ENCODE measurements around the gene SCN11A.

The SCN11A gene

DNA sequence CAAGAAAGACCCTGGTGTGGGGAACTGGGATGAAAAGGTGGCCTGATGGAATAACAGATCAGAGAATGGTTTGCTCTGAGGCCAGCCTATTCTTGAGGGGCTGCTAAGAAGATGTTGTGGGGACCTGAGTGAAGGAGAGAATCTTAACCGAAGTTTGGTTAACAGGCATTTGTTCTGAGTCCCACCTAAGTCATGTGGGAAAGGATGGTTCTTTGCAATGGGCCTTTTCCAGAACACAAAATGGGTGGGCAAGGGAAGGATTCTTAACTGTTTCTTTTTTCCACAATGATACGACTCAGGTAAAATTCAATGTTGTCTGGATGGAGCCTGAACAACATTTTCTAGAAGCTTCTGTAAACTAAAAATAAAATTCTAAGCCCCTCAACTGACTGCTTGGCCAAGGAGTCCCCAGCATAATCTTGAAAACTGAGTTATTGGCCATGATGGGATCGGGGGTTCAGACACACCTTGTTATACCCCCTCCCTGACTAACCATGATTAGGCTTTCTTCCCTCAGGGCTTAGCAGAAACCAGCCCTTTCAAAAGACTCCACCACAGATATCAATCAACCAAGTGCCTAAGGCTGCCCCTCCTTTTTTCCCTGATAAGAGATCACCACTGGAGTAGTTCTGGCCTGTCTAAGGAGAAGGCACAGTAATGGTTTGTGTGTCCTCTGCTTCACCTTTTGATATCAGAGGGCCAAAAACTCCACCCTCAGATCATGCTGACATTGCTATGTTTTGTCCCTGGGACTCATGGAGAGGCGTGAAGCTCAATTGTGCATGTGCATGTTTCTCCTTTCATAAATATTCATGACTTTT, 30.1 kb downstream of the SCN11A start:
- no peak for DNase-seq (ENCODE audit: low read depth, low spot score)
- no peaks in the 10 kb centered on the region for H3K9me3 ChIP-seq (ENCODE audit: insufficient read depth, low read length)
- no peak overlapping the region for H3K4me3 ChIP-seq (ENCODE audit: insufficient read length, low read depth)

DNA sequence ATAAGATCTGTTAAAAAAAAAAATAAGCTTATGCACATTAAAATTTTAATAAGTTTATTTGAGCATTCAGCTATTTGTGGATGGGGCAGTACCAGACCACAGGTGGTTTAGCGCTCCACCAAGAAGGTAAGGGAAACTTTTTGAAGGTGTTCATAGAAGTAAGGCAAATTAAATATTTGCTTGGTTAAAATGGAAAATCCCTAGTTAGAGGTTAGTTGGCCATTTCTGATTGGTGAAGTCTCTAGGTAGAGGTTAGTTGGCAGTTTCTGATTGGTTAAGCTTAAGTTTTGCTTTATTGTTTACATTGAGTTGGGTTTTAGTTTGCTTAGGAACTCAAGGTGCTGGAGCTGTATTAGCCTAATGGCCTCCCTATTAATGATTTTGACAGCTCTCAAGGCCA, 30.7 kb downstream of the SCN11A start:
- H3K27me3 ChIP-seq (ENCODE audit: insufficient read depth, insufficient read length), result no peaks in the 10 kb centered on the region
- no peak overlapping the region for H3K4me3 ChIP-seq (ENCODE audit: insufficient read length, low read depth)
- TF ChIP-seq SUZ12 (IDR thresholded peaks at IDR 0.05; ENCODE audit: extremely low read depth, insufficient read depth, insufficient read length) (no peak), ZNF274 (IDR thresholded peaks at IDR 0.05; ENCODE audit: low read depth, low read length) (no peak), YY1 (IDR thresholded peaks at IDR 0.05; ENCODE audit: insufficient read depth, insufficient read length) (no peak)
- no peak overlapping the region for H3K9ac ChIP-seq (ENCODE audit: insufficient read length, low read depth)
- no peaks in the 10 kb centered on the region for H3K4me1 ChIP-seq (ENCODE audit: insufficient read depth, insufficient read length)
- no peaks in the 10 kb centered on the region for H3K9me3 ChIP-seq (ENCODE audit: insufficient read depth, low read length)
- DNase-seq (ENCODE audit: low read depth, low spot score), result no peak
- H3K36me3 ChIP-seq (ENCODE audit: insufficient read depth, insufficient read length, low read length), result no peaks in the 10 kb centered on the region

More for the DNA sequence above, 30.1 kb downstream of the SCN11A start:
- H3K36me3 ChIP-seq (ENCODE audit: insufficient read depth, insufficient read length, low read length), result no peaks in the 10 kb centered on the region
- TF ChIP-seq SUZ12 (IDR thresholded peaks at IDR 0.05; ENCODE audit: extremely low read depth, insufficient read depth, insufficient read length) (no peak), ZNF274 (IDR thresholded peaks at IDR 0.05; ENCODE audit: low read depth, low read length) (no peak), YY1 (IDR thresholded peaks at IDR 0.05; ENCODE audit: insufficient read depth, insufficient read length) (no peak)
- no peaks in the 10 kb centered on the region for H3K4me1 ChIP-seq (ENCODE audit: insufficient read depth, insufficient read length)
- H3K9ac ChIP-seq (ENCODE audit: insufficient read length, low read depth), result no peak overlapping the region
- H3K27me3 ChIP-seq (ENCODE audit: insufficient read depth, insufficient read length), result no peaks in the 10 kb centered on the region

DNA sequence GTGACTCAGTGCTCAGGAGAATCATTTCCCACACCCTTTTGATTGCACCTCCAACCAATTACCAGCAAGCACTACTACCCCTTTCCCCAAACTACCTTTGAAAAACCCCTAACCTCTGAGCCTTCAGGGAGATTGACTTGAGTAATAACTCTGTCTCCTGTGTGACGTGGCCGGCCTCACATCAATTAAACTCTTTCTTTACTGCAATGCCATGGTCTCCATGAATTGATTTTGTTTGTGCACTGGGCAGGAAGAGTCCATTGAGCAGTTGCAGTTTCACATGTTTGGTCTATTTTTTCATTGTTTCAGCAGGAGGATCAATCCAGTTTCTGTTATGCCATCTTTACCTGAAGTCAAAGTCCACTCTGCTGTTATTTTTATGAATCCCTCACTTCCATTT, 32.4 kb downstream of the SCN11A start:
- H3K9me3 ChIP-seq (ENCODE audit: insufficient read depth, low read length), result no peaks in the 10 kb centered on the region
- no peaks in the 10 kb centered on the region for H3K36me3 ChIP-seq (ENCODE audit: insufficient read depth, insufficient read length, low read length)
- H3K4me3 ChIP-seq (ENCODE audit: insufficient read length, low read depth), result no peak overlapping the region
- DNase-seq (ENCODE audit: low read depth, low spot score), result no peak
- no peaks in the 10 kb centered on the region for H3K27me3 ChIP-seq (ENCODE audit: insufficient read depth, insufficient read length)
- TF ChIP-seq ZNF274 (IDR thresholded peaks at IDR 0.05; ENCODE audit: low read depth, low read length) (no peak), YY1 (IDR thresholded peaks at IDR 0.05; ENCODE audit: insufficient read depth, insufficient read length) (no peak), SUZ12 (IDR thresholded peaks at IDR 0.05; ENCODE audit: extremely low read depth, insufficient read depth, insufficient read length) (no peak)
- H3K4me1 ChIP-seq (ENCODE audit: insufficient read depth, insufficient read length), result no peaks in the 10 kb centered on the region
- H3K9ac ChIP-seq (ENCODE audit: insufficient read length, low read depth), result no peak overlapping the region

DNA sequence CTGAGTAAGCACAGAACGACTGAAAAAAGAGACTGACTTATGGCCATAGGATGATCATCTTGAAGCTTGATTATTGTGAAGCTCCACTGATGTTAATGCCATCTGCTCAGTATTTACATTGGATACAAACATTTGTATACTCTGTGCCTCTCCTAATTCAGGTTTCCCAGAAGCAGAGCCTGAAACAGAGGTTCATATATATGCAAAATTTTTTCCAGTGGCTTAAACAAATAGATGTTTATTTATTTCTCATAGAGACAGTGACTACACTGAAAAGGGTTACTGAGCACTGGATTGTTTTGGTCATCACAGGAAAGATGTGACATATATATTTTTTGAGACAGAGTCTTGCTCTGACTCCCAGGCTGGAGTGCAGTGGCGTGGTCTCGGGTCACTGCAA, 36.3 kb downstream of the SCN11A start:
- H3K4me3 ChIP-seq (ENCODE audit: insufficient read length, low read depth), result no peak overlapping the region
- H3K9ac ChIP-seq (ENCODE audit: insufficient read length, low read depth), result no peak overlapping the region
- DNase-seq (ENCODE audit: low read depth, low spot score), result no peak
- H3K4me1 ChIP-seq (ENCODE audit: insufficient read depth, insufficient read length), result peaks cover 2% of the 10 kb centered on the region
- no peak for TF ChIP-seq SUZ12 (IDR thresholded peaks at IDR 0.05; ENCODE audit: extremely low read depth, insufficient read depth, insufficient read length)
- no peak for TF ChIP-seq YY1 (IDR thresholded peaks at IDR 0.05; ENCODE audit: insufficient read depth, insufficient read length)
- no peak for TF ChIP-seq ZNF274 (IDR thresholded peaks at IDR 0.05; ENCODE audit: low read depth, low read length)
- no peaks in the 10 kb centered on the region for H3K27me3 ChIP-seq (ENCODE audit: insufficient read depth, insufficient read length)
- H3K36me3 ChIP-seq (ENCODE audit: insufficient read depth, insufficient read length, low read length), result no peaks in the 10 kb centered on the region
- no peaks in the 10 kb centered on the region; the same call in 1 of the 2 replicates for H3K9me3 ChIP-seq (ENCODE audit: insufficient read depth, low read length)

DNA sequence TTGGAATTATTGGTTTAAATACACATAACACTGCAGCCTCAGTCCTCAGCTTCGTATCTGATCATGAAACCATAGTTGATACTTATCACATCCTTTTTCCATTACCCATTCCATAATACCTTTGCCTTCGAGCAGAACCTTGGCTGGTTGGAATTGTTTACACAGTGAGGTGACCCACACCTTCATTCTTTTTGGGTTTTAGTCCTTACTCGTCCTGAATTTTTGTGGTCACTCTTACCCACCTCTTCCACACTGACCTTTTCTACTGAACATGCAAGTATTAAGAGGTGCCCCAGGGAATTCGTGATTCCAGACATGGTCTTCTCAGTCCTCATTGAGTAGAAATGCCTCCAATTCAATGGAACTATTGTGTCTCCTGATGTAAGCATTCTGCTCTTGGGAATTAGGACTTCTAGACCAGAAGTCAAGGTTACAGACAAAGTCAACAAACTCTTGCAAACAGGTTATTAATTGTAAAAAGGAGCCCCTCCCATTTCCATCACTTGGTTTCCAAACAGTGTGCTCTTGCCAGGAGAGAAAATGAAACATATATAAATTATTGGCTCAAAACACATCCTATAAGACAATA, 37.7 kb downstream of the SCN11A start:
- H3K9me3 ChIP-seq (ENCODE audit: insufficient read depth, low read length), result peaks cover 12% of the 10 kb centered on the region
- TF ChIP-seq ZNF274 (IDR thresholded peaks at IDR 0.05; ENCODE audit: low read depth, low read length) (no peak), SUZ12 (IDR thresholded peaks at IDR 0.05; ENCODE audit: extremely low read depth, insufficient read depth, insufficient read length) (no peak), YY1 (IDR thresholded peaks at IDR 0.05; ENCODE audit: insufficient read depth, insufficient read length) (no peak)
- H3K9ac ChIP-seq (ENCODE audit: insufficient read length, low read depth), result no peak overlapping the region
- no peak overlapping the region for H3K4me3 ChIP-seq (ENCODE audit: insufficient read length, low read depth)
- H3K4me1 ChIP-seq (ENCODE audit: insufficient read depth, insufficient read length), result peaks cover 2% of the 10 kb centered on the region
- no peaks in the 10 kb centered on the region for H3K36me3 ChIP-seq (ENCODE audit: insufficient read depth, insufficient read length, low read length)
- no peak for DNase-seq (ENCODE audit: low read depth, low spot score)
- no peaks in the 10 kb centered on the region for H3K27me3 ChIP-seq (ENCODE audit: insufficient read depth, insufficient read length)

DNA sequence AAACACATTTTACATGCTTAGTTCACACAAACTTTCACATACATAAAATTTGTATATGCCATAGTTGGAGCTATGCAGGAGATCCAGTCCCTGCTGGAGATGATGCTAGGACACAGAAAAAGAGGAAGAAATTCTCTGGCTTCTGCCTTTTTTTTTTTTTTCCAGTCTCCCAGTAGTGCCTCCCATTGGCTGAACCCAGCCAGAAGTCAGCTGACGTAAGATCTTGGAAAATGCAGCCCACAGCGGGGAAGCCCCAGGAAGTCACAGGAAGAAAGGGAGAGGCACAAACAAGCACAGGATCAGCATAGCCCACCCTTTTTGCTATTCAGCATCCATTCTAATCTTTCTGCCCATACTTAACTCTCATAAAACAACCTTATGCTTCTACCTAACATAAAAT, 38.5 kb downstream of the SCN11A start:
- TF ChIP-seq YY1 (IDR thresholded peaks at IDR 0.05; ENCODE audit: insufficient read depth, insufficient read length) (no peak), SUZ12 (IDR thresholded peaks at IDR 0.05; ENCODE audit: extremely low read depth, insufficient read depth, insufficient read length) (no peak), ZNF274 (IDR thresholded peaks at IDR 0.05; ENCODE audit: low read depth, low read length) (no peak)
- Histone ChIP-seq H3K4me3 (ENCODE audit: insufficient read length, low read depth) (no peak overlapping the region), H3K9ac (ENCODE audit: insufficient read length, low read depth) (no peak overlapping the region), H3K4me1 (ENCODE audit: insufficient read depth, insufficient read length) (peaks cover 2% of the 10 kb centered on the region), H3K36me3 (ENCODE audit: insufficient read depth, insufficient read length, low read length) (no peaks in the 10 kb centered on the region), H3K9me3 (ENCODE audit: insufficient read depth, low read length) (peaks cover 12% of the 10 kb centered on the region), H3K27me3 (ENCODE audit: insufficient read depth, insufficient read length) (no peaks in the 10 kb centered on the region)
- peak; percentile 49 for DNase-seq (ENCODE audit: low read depth, low spot score)

DNA sequence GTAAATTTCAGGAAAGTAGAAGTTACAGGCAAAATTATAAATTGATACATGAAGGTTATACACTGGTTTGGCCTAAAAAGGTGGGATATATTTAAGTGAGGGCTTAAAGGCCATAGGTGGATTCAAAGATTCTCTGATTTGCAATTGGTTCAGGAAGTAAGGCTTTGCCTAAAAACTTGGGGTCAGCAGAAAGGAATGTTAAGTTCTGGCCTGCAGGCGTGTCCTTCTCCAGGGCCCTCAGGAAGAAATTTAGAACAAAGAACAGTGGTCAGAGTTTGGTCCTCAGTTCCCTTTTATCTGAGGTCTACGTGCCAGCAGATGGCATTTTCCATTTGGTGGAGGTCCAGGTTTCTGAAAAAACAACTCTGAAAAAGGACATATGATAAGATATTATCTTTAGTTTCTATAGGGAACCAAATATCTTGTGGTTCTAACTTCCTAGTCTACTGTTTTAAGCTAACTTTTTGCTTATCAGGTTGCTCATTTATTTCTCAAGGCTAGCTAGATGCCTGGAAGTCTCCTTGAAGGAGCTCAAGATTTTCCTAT, 40.5 kb downstream of the SCN11A start:
- Histone ChIP-seq H3K4me3 (ENCODE audit: insufficient read length, low read depth) (no peak overlapping the region), H3K4me1 (ENCODE audit: insufficient read depth, insufficient read length) (peaks cover 2% of the 10 kb centered on the region), H3K9me3 (ENCODE audit: insufficient read depth, low read length) (peaks cover 12% of the 10 kb centered on the region), H3K9ac (ENCODE audit: insufficient read length, low read depth) (no peak overlapping the region), H3K27me3 (ENCODE audit: insufficient read depth, insufficient read length) (no peaks in the 10 kb centered on the region), H3K36me3 (ENCODE audit: insufficient read depth, insufficient read length, low read length) (no peaks in the 10 kb centered on the region)
- TF ChIP-seq YY1 (IDR thresholded peaks at IDR 0.05; ENCODE audit: insufficient read depth, insufficient read length), result no peak
- no peak for TF ChIP-seq ZNF274 (IDR thresholded peaks at IDR 0.05; ENCODE audit: low read depth, low read length)
- TF ChIP-seq SUZ12 (IDR thresholded peaks at IDR 0.05; ENCODE audit: extremely low read depth, insufficient read depth, insufficient read length), result no peak
- no peak for DNase-seq (ENCODE audit: low read depth, low spot score)
